Astrocyte of the cerebellum (primary cell): Measurements from ENCODE around the gene SF3B2.
"Not testable (repeated sequence)": the region's sequence is repeated elsewhere in the genome, so short reads cannot be mapped to it uniquely, and the experiment has no call there.

Source experiments
- DNase-seq: peaks from one replicate; pipeline ENCODE4 v3.0.0-alpha.2; 2011; ENCODE audit warnings: low read depth
- H3K4me3 ChIP-seq: 2 replicates; pipeline ENCODE4 v1.5.1; 2011; ENCODE audit warnings: mild to moderate bottlenecking, low read depth, low read length, moderate library complexity
- CTCF ChIP-seq: IDR thresholded peaks from 2 replicates; pipeline ENCODE4 v1.5.1; 2012; ENCODE audit warnings: low read length, low read depth, moderate library complexity, mild to moderate bottlenecking; ENCODE audit errors: missing control alignments
- in situ Hi-C: cut with HindIII; loops from 2 replicates; pipeline ENCODE4 v1.10.0; 2017; ENCODE audit warnings: low sequenced_read_pairs

SF3B2 gene

GRCh38 chr11:66072081-66072480 lies 19.9 kb downstream of the SF3B2 start:
- no peak for TF ChIP-seq CTCF
- H3K4me3 ChIP-seq, result peak overlapping the region; percentile 70
- in situ Hi-C loops, result no loop called here
- DNase-seq, result no peak

GRCh38 chr11:66072518-66072917 lies 20.4 kb downstream of the SF3B2 start:
- in situ Hi-C loops, result no loop called here
- no peak overlapping the region for H3K4me3 ChIP-seq
- no peak for DNase-seq
- TF ChIP-seq CTCF, result no peak

- in situ Hi-C loops, result no loop called here
- no peak overlapping the region for H3K4me3 ChIP-seq
- no peak for TF ChIP-seq CTCF
- no peak for DNase-seq
These were observed 21.5 kb downstream of the SF3B2 start for GRCh38 chr11:66073669-66074068.

- no peak for TF ChIP-seq CTCF
- in situ Hi-C loops, result no loop called here
- DNase-seq, result no peak
- no peak overlapping the region for H3K4me3 ChIP-seq
These were observed 23.1 kb downstream of the SF3B2 start for GRCh38 chr11:66075273-66075672.

GRCh38 chr11:66076561-66076960 lies 24.4 kb downstream of the SF3B2 start:
- no peak for DNase-seq
- in situ Hi-C loops, result no loop called here
- no peak for TF ChIP-seq CTCF
- no peak overlapping the region for H3K4me3 ChIP-seq

GRCh38 chr11:66077927-66078326 lies 25.8 kb downstream of the SF3B2 start:
- in situ Hi-C loops, result no loop called here
- H3K4me3 ChIP-seq, result no peak overlapping the region
- DNase-seq, result no peak
- TF ChIP-seq CTCF, result no peak

GRCh38 chr11:66078949-66079348 lies 26.8 kb downstream of the SF3B2 start:
- DNase-seq, in situ Hi-C loops, H3K4me3 ChIP-seq: not testable (repeated sequence)
